HG03066 (cell line): ENCODE measurements around the gene ZNF215.
"Not testable (repeated sequence)": the region's sequence is repeated elsewhere in the genome, so short reads cannot be mapped to it uniquely, and the experiment has no call there.

ENCODE experiments used
- ATAC-seq: cut with Tn5 transposase; IDR thresholded peaks from one replicate; pipeline ENCODE4 v1.9.1; 2021; ENCODE audit warnings: low read depth; ENCODE audit not compliant: unreplicated experiment

ZNF215 gene

GRCh38 chr11:6931146-6931713, 5.0 kb downstream of the ZNF215 start:
- no peak for ATAC-seq

DNA sequence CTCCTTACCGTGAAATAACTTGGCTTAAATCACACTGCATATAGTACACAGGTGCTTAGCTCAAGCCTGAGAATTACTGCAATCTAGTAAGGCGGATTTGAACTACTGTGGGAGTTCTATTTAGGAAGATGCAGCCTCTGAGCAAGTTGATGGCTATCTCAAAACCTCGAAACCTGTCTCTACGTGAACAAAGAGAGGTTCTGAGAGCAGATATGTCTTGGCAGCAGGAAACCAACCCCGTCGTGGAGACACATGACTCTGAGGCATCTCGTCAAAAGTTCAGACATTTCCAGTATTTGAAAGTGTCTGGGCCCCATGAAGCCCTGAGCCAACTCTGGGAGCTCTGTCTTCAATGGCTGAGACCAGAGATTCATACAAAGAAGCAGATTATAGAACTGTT, 5.9 kb downstream of the ZNF215 start:
- no peak for ATAC-seq

DNA sequence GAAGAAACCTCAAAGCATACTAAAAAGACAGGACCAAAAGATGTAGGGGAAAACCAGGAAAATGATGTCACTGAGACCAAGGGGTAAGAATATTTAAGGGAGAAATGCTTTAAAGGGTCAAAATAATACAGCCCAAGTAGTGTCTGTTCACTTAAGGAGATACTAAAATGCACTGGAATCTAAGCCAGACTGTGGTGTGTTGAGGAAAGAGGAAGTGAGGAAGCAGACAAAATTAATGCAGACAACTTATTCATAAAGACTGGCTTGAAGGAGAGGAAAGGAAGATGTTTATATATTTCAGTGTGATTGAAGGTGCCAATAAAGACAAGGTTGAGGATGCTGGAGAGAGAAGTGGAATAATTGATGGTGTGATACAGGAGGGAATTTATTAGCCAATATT, 15.7 kb downstream of the ZNF215 start:
- no peak for ATAC-seq

GRCh38 chr11:6943131-6943530, 16.9 kb downstream of the ZNF215 start:
- ATAC-seq: no peak

- not testable (repeated sequence) for ATAC-seq
These were observed 28.0 kb downstream of the ZNF215 start for GRCh38 chr11:6954248-6954647.

DNA sequence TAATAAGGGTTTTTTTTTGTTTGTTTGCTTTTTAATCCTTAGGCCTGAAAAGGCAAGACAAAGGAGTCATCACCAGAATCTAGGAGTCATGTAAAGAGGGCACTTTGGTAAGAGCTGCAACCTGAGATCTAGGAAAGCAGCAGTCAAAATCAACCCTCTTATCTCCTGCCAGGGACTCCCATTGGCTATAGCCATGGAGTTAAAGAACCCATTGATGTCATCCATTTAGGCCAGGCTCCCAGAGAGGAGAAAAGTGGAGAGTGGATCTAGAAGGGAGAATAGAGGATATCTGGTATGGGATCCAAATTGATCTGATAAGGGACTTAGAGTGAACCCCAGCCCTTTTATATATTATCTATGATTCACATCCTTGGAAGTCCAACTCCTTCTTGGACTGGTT, 35.9 kb downstream of the ZNF215 start:
- ATAC-seq: no peak

- no peak for ATAC-seq
These were observed 36.4 kb downstream of the ZNF215 start for GRCh38 chr11:6962673-6963072.

GRCh38 chr11:6968816-6969215, 42.6 kb downstream of the ZNF215 start:
- ATAC-seq: no peak

DNA sequence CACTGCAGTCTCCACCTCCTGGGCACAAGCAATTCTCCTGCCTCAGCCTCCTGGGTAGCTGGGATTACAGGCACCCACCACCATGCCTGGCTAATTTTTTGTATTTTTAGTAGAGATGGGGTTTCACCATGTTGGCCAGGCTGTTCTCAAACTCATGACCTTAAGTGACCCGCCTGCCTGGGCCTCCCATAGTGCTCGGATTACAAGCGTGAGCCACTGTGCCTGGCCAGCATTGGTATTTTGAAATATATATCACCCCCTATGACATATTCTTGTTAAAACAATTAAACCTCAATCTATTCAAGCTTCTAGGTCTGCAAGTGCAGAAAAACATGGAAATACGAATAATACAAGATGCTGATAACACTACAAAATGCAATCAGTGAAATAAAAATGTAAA, 43.6 kb downstream of the ZNF215 start:
- not testable (repeated sequence) for ATAC-seq

GRCh38 chr11:6979365-6979764, 53.1 kb downstream of the ZNF215 start:
- no peak for ATAC-seq

- ATAC-seq: no peak
These were observed 60.3 kb downstream of the ZNF215 start for GRCh38 chr11:6986487-6986886.

DNA sequence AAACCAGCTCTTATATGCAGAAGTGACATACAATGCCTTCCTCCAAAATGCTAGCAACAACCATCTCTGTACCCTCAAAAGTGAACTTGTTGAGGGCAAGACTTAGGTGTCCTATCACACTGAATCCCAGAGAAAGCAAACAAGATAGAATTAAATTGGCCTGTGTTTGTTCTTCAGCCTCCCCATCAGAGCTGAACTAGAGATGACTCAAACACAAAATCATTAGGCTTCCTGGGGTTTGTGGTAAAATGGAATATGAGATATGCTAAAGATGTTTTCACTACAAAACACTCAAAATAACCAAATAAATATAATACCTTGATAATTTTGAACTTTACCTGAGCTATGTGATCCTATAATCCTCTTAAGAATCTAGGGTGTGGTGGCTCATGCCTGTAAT, 62.3 kb downstream of the ZNF215 start:
- no peak for ATAC-seq

GRCh38 chr11:6991227-6991626, 65.0 kb downstream of the ZNF215 start:
- ATAC-seq: no peak

DNA sequence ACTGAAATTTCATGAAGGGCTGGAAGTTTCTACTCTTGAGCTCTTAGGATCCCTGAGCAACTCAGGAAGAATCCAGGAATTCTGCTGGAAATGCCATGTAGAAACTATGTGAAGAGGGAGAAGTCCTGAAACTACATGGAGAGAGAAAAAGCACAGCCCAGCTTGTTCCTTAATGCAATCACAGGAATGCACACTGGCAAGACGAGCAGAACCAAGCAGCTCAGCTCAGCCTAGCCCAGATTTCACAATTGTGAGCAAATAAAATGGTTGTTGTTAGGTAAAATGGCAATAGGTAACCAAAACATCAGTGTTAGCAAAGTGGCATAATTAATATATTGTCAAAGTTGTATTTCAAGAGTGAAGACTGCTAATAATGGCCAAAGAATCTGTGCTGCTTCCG, 65.8 kb downstream of the ZNF215 start:
- no peak for ATAC-seq

GRCh38 chr11:6992457-6993417, 66.5 kb downstream of the ZNF215 start:
- ATAC-seq: no peak

DNA sequence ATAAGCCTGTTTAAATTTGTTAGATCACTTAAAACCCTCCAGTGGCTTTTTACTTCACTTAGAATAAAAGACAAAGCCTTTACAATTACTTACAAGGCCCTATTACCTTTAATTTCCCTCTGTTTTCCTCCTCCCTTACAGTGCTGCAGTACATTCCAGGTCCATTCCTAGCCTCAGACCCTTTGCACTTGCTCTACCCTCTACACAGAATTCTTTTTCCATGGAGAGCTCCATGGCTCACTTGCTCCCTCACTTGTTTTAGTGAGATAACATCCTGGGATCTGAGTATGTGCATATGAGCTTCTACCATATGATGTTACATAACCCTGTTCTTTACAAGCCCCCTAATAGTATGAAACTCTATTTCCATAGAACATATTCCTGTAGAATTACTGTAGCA, 69.5 kb downstream of the ZNF215 start:
- no peak for ATAC-seq

DNA sequence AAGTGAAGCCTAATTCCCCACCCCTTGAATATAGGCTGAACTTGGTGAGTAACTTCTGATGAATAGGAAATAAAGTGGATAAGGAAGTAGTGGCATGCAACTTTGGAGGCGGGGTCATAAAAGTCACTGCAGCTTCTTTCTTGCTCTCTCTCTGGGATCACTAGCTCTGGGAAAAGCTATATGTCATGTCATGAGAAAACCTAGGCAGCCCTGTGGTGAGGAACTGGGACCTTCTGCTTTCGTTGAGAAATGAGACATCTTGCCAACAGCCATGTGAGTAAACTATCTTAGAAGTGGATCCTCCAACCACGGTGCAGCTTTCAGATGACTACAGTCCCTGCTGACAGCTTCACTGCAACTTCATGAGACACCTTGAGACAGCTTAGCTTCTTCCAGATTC, 78.3 kb downstream of the ZNF215 start:
- ATAC-seq: no peak
